ENCODE measurements around the gene SPOPL. TPM values are rescaled to one million over a fixed set of nuclear protein-coding genes. Genes with fewer than 3 reads are reported as not detected.

Gene SPOPL
- total RNA-seq, 1 experiment from 2014 or later = 31.6 TPM

GRCh38 chr2:138548796-138549195 is 47.2 kb downstream of the SPOPL start:
- H3K27me3 ChIP-seq (replicated peaks; ENCODE audit: control insufficient read depth, insufficient read depth, low read length) = no peaks in the 10 kb centered on the region
- no peaks in the 10 kb centered on the region for H3K9me3 ChIP-seq
- BruUV-seq (replicated peaks) = no TSS peak
- Mint-ChIP-seq H3K27me3 (ENCODE audit: insufficient read depth, unreplicated experiment) (no peaks in the 10 kb centered on the region), H3K27ac (ENCODE audit: unreplicated experiment) (no peak overlapping the region), H3K36me3 (ENCODE audit: insufficient read depth, unreplicated experiment) (peaks cover 17% of the 10 kb centered on the region), H3K4me3 (ENCODE audit: unreplicated experiment) (no peak overlapping the region), H3K9me3 (ENCODE audit: unreplicated experiment) (no peaks in the 10 kb centered on the region), H3K4me1 (ENCODE audit: low read depth, unreplicated experiment) (peaks cover 13% of the 10 kb centered on the region)
- TF ChIP-seq CTCF (IDR thresholded peaks at IDR 0.05; ENCODE audit: insufficient read depth in 1 of 2, low read depth in 1 of 2, low read length in 1 of 2, severe bottlenecking in 1 of 2, unreplicated experiment in 1 of 2) = no peak
- no peaks in the 10 kb centered on the region; the same call in 1 of the 2 replicates for H3K36me3 ChIP-seq (ENCODE audit: control insufficient read depth, insufficient read depth, low read length)
- intact Hi-C loops (cut with micrococcal nuclease; ENCODE audit: unreplicated experiment) = no loop called here
- H3K4me1 ChIP-seq = no peaks in the 10 kb centered on the region
- ChIA-PET CTCF (no interaction called here), POLR2A (no interaction called here)
- no peak for DNase-seq
- H3K4me3 ChIP-seq (ENCODE audit: low read depth, low read length) = no peak overlapping the region

GRCh38 chr2:138550172-138550571 is 48.6 kb downstream of the SPOPL start:
- DNase-seq = no peak
- Histone ChIP-seq H3K36me3 (ENCODE audit: control insufficient read depth, insufficient read depth, low read length) (no peaks in the 10 kb centered on the region; the same call in 1 of the 2 replicates), H3K27me3 (replicated peaks; ENCODE audit: control insufficient read depth, insufficient read depth, low read length) (no peaks in the 10 kb centered on the region), H3K4me1 (no peaks in the 10 kb centered on the region), H3K4me3 (ENCODE audit: low read depth, low read length) (no peak overlapping the region), H3K9me3 (no peaks in the 10 kb centered on the region)
- ChIA-PET POLR2A (no interaction called here), CTCF (no interaction called here)
- no peaks in the 10 kb centered on the region for H3K9me3 Mint-ChIP-seq (ENCODE audit: unreplicated experiment)
- peaks cover 13% of the 10 kb centered on the region for H3K4me1 Mint-ChIP-seq (ENCODE audit: low read depth, unreplicated experiment)
- no peak for TF ChIP-seq CTCF (IDR thresholded peaks at IDR 0.05; ENCODE audit: insufficient read depth in 1 of 2, low read depth in 1 of 2, low read length in 1 of 2, severe bottlenecking in 1 of 2, unreplicated experiment in 1 of 2)
- H3K4me3 Mint-ChIP-seq (ENCODE audit: unreplicated experiment) = no peak overlapping the region
- peaks cover 28% of the 10 kb centered on the region for H3K36me3 Mint-ChIP-seq (ENCODE audit: insufficient read depth, unreplicated experiment)
- BruUV-seq (replicated peaks) = no TSS peak
- intact Hi-C loops (cut with micrococcal nuclease; ENCODE audit: unreplicated experiment) = loop anchor here (10.0 kb wide), 1 partner anchor 45 kb away; the partner anchor contains the start of gene SPOPL
- H3K27ac Mint-ChIP-seq (ENCODE audit: unreplicated experiment) = no peak overlapping the region
- no peaks in the 10 kb centered on the region for H3K27me3 Mint-ChIP-seq (ENCODE audit: insufficient read depth, unreplicated experiment)

GRCh38 chr2:138550670-138551287 is 49.2 kb downstream of the SPOPL start:
- no peak overlapping the region for H3K4me3 ChIP-seq (ENCODE audit: low read depth, low read length)
- H3K9me3 ChIP-seq = no peaks in the 10 kb centered on the region
- TF ChIP-seq CTCF (IDR thresholded peaks at IDR 0.05; ENCODE audit: insufficient read depth in 1 of 2, low read depth in 1 of 2, low read length in 1 of 2, severe bottlenecking in 1 of 2, unreplicated experiment in 1 of 2) = no peak
- H3K9me3 Mint-ChIP-seq (ENCODE audit: unreplicated experiment) = no peaks in the 10 kb centered on the region
- no peaks in the 10 kb centered on the region for H3K27me3 ChIP-seq (replicated peaks; ENCODE audit: control insufficient read depth, insufficient read depth, low read length)
- no peaks in the 10 kb centered on the region; the same call in 1 of the 2 replicates for H3K36me3 ChIP-seq (ENCODE audit: control insufficient read depth, insufficient read depth, low read length)
- H3K4me3 Mint-ChIP-seq (ENCODE audit: unreplicated experiment) = no peak overlapping the region
- no peak overlapping the region for H3K27ac Mint-ChIP-seq (ENCODE audit: unreplicated experiment)
- POLR2A ChIA-PET = no interaction called here
- CTCF ChIA-PET = no interaction called here
- H3K27me3 Mint-ChIP-seq (ENCODE audit: insufficient read depth, unreplicated experiment) = no peaks in the 10 kb centered on the region
- DNase-seq = no peak
- H3K36me3 Mint-ChIP-seq (ENCODE audit: insufficient read depth, unreplicated experiment) = peaks cover 34% of the 10 kb centered on the region
- intact Hi-C loops (cut with micrococcal nuclease; ENCODE audit: unreplicated experiment) = loop anchor here (10.0 kb wide), 1 partner anchor 46 kb away; the partner anchor contains the start of gene SPOPL
- no peaks in the 10 kb centered on the region for H3K4me1 ChIP-seq
- H3K4me1 Mint-ChIP-seq (ENCODE audit: low read depth, unreplicated experiment) = peaks cover 13% of the 10 kb centered on the region
- no TSS peak for BruUV-seq (replicated peaks)

All from Caco-2 (cell line).